ENCODE data around the gene RPS6KB1.
"Not testable (repeated sequence)": the region's sequence is repeated elsewhere in the genome, so short reads cannot be mapped to it uniquely, and the experiment has no call there.

- TF ChIP-seq, protein P1, sequence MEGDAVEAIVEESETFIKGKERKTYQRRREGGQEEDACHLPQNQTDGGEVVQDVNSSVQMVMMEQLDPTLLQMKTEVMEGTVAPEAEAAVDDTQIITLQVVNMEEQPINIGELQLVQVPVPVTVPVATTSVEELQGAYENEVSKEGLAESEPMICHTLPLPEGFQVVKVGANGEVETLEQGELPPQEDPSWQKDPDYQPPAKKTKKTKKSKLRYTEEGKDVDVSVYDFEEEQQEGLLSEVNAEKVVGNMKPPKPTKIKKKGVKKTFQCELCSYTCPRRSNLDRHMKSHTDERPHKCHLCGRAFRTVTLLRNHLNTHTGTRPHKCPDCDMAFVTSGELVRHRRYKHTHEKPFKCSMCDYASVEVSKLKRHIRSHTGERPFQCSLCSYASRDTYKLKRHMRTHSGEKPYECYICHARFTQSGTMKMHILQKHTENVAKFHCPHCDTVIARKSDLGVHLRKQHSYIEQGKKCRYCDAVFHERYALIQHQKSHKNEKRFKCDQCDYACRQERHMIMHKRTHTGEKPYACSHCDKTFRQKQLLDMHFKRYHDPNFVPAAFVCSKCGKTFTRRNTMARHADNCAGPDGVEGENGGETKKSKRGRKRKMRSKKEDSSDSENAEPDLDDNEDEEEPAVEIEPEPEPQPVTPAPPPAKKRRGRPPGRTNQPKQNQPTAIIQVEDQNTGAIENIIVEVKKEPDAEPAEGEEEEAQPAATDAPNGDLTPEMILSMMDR (IDR thresholded peaks at IDR 0.05; ENCODE audit: borderline replicate concordance, extremely low read depth, low read length, poor library complexity, severe bottlenecking): not testable (repeated sequence)
- not testable (repeated sequence) for TF ChIP-seq EZH2 (IDR thresholded peaks at IDR 0.05; ENCODE audit: borderline replicate concordance, low read depth, low read length, severe bottlenecking)
These were observed 53.5 kb downstream of the RPS6KB1 start for GRCh38 chr17:59946433-59946832.
